DND-41 (cell line): ENCODE measurements around the gene CARD11.
"Not testable (repeated sequence)": the region's sequence is repeated elsewhere in the genome, so short reads cannot be mapped to it uniquely, and the experiment has no call there.

ENCODE experiments used
- ATAC-seq: fragments of 200-7000 bp; cut with Tn5 transposase; 3 replicates; pipeline ENCODE4 v1.9.1; 2021; ENCODE audit warnings: low read depth; ENCODE audit not compliant: insufficient read depth
- DNase-seq: peaks from one replicate; pipeline ENCODE4 v3.0.0-alpha.2; 2020
- H2AFZ ChIP-seq: 2 replicates; pipeline ENCODE4 v1.6.0; 2012; ENCODE audit warnings: low read depth, low read length
- H3K27ac ChIP-seq: 2 replicates; pipeline ENCODE4 v1.5.1; 2012; ENCODE audit warnings: low read length, inconsistent platforms
- H3K27me3 ChIP-seq: fragments of 200-600 bp; sonication (generic); 2 replicates; pipeline ENCODE4 v1.6.0; 2012; ENCODE audit warnings: low read length, mild to moderate bottlenecking, inconsistent platforms; ENCODE audit not compliant: insufficient read depth, poor library complexity
- H3K36me3 ChIP-seq: 2 replicates; pipeline ENCODE4 v1.5.1; 2012; ENCODE audit warnings: low read length, inconsistent platforms; ENCODE audit not compliant: insufficient read depth
- H3K4me1 ChIP-seq: 2 replicates; pipeline ENCODE4 v1.5.1; 2012; ENCODE audit warnings: mild to moderate bottlenecking, low read length; ENCODE audit not compliant: insufficient read depth
- H3K4me2 ChIP-seq: 2 replicates; pipeline ENCODE4 v1.6.0; 2012; ENCODE audit warnings: mild to moderate bottlenecking, moderate library complexity, low read length, inconsistent platforms; ENCODE audit not compliant: insufficient read depth
- H3K4me3 ChIP-seq, 2 experiments: fragments of 200-600 bp in 1 of 2; shearing (Covaris generic) in 1 of 2; 2 replicates each; pipeline ENCODE4 v1.5.1; 2012 to 2016; ENCODE audit warnings: inconsistent platforms in 2 of 2, low read length in 2 of 2, mild to moderate bottlenecking in 2 of 2, low read depth in 1 of 2, moderate library complexity in 1 of 2
- H3K79me2 ChIP-seq: 2 replicates; pipeline ENCODE4 v1.6.0; 2012; ENCODE audit warnings: low read length, inconsistent platforms; ENCODE audit not compliant: insufficient read depth
- H3K9ac ChIP-seq: 2 replicates; pipeline ENCODE4 v1.6.0; 2012; ENCODE audit warnings: low read depth, mild to moderate bottlenecking, inconsistent platforms, low read length, moderate library complexity
- H3K9me3 ChIP-seq: 2 replicates; pipeline ENCODE4 v1.5.1; 2012; ENCODE audit warnings: low read length, moderate library complexity, mild to moderate bottlenecking, inconsistent platforms; ENCODE audit not compliant: insufficient read depth, severe bottlenecking
- H4K20me1 ChIP-seq: 2 replicates; pipeline ENCODE4 v1.6.0; 2012; ENCODE audit warnings: low read length; ENCODE audit not compliant: insufficient read depth
- CTCF ChIP-seq: IDR thresholded peaks from 2 replicates; pipeline ENCODE4 v1.5.1; 2012; ENCODE audit warnings: borderline replicate concordance, low read length, moderate library complexity, mild to moderate bottlenecking; ENCODE audit not compliant: poor library complexity, severe bottlenecking; ENCODE audit errors: extremely low read depth
- EZH2 ChIP-seq: IDR thresholded peaks from 3 replicates; pipeline ENCODE4 v1.6.1; 2012; ENCODE audit warnings: borderline replicate concordance, low read depth, mild to moderate bottlenecking, moderate library complexity, low read length, inconsistent platforms; ENCODE audit not compliant: severe bottlenecking

CARD11 gene

GRCh38 chr7:3042861-3043489 lies 692 bp downstream of the CARD11 start:
- peak overlapping the region; percentile 72 for H3K4me2 ChIP-seq
- no peaks in the 10 kb centered on the region for H3K36me3 ChIP-seq
- ATAC-seq (peak; percentile 84), DNase-seq (peak; percentile 65)
- H3K9me3 ChIP-seq, result no peaks in the 10 kb centered on the region
- H3K79me2 ChIP-seq, result no peaks in the 10 kb centered on the region
- H2AFZ ChIP-seq, result peak overlapping the region; percentile 67
- TF ChIP-seq CTCF, result no peak
- no peak for TF ChIP-seq EZH2
- peaks cover 15% of the 10 kb centered on the region for H3K27me3 ChIP-seq
- peak overlapping the region; percentile 45; the same call in 1 of the 2 replicates for H3K9ac ChIP-seq
- H3K4me3 ChIP-seq, result peak overlapping the region in 1 of 2 experiments; percentile 56; a peak in 2 of 4 replicates
- 0 out of 2 replicates have a peak overlapping the region, but pooled peaks have one; percentile 20 for H3K27ac ChIP-seq
- no peaks in the 10 kb centered on the region for H4K20me1 ChIP-seq
- H3K4me1 ChIP-seq, result peaks cover 14% of the 10 kb centered on the region

GRCh38 chr7:3041986-3042675 lies 1.5 kb downstream of the CARD11 start:
- H3K9ac ChIP-seq, result no peak overlapping the region
- peak overlapping the region; percentile 72 for H3K4me2 ChIP-seq
- DNase-seq, result no peak
- no peak overlapping the region for H2AFZ ChIP-seq
- H3K79me2 ChIP-seq, result no peaks in the 10 kb centered on the region
- H3K36me3 ChIP-seq, result no peaks in the 10 kb centered on the region
- H3K9me3 ChIP-seq, result no peaks in the 10 kb centered on the region
- no peaks in the 10 kb centered on the region for H4K20me1 ChIP-seq
- H3K4me3 ChIP-seq, result no peak overlapping the region
- no peak for TF ChIP-seq CTCF
- no peak for TF ChIP-seq EZH2
- no peak for ATAC-seq
- peaks cover 15% of the 10 kb centered on the region for H3K27me3 ChIP-seq
- H3K4me1 ChIP-seq, result peaks cover 14% of the 10 kb centered on the region
- H3K27ac ChIP-seq, result no peak overlapping the region

DNA sequence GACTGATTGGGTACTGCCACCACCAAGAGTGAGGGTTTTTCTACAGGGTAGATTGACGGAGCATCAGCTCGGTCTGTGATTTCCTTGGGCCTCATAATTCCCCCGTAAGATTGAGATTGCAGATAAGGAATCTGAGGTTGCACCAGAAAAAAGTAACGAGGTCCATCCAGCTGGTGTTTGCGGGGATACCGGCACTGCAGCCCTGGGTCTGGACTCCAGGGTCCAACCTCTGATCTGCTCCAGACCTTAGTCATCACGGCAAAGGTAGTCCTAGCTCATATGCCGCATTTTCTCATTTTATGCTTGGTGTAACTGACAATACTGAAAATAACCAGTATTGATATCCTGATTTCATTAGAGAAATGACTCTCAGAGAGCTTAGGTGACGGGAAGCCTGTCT lies 3.9 kb downstream of the CARD11 start:
- no peak for ATAC-seq
- Histone ChIP-seq H3K27ac (no peak overlapping the region), H2AFZ (no peak overlapping the region), H4K20me1 (no peaks in the 10 kb centered on the region), H3K27me3 (peaks cover 15% of the 10 kb centered on the region), H3K79me2 (no peaks in the 10 kb centered on the region), H3K4me2 (no peak overlapping the region), H3K9me3 (no peaks in the 10 kb centered on the region), H3K4me1 (peaks cover 14% of the 10 kb centered on the region), H3K4me3 (no peak overlapping the region), H3K36me3 (no peaks in the 10 kb centered on the region), H3K9ac (no peak overlapping the region)
- no peak for TF ChIP-seq CTCF
- TF ChIP-seq EZH2, result no peak
- no peak for DNase-seq

GRCh38 chr7:3038011-3038410 lies 5.7 kb downstream of the CARD11 start:
- H2AFZ ChIP-seq, H3K4me3 ChIP-seq, ATAC-seq, H3K4me1 ChIP-seq, H3K36me3 ChIP-seq, H3K79me2 ChIP-seq, H4K20me1 ChIP-seq, H3K4me2 ChIP-seq, H3K27me3 ChIP-seq, DNase-seq, H3K9ac ChIP-seq, H3K9me3 ChIP-seq, H3K27ac ChIP-seq: not testable (repeated sequence)
